Measurements from ENCODE around the gene DCTPP1.

DNA sequence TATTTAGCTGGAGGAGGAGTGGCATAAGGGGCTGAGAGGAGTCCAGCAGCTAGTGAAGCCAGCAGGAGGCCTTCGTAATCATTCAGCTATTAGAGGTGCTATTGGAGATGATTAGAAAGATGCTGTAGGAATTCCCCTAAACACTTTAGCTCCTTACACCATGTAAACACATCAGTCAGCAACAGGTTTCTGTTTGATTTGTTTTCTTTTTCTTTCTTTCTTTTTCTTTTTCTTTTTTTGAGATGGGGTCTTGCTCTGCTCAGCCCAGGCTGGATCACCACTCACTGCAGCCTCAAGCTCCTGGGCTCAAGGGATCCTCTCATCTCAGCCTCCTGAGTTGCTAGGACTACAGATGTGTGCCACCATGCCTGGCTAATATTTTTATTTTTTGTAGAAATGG is 26.5 kb upstream of the DCTPP1 start:
- TF ChIP-seq POLR2A (IDR thresholded peaks at IDR 0.05; ENCODE audit: low read depth, low read length), result no peak
- no peak for TF ChIP-seq CTCF (conservative IDR thresholded peaks at IDR 0.05; ENCODE audit: low read depth, low read length)
- no peak for TF ChIP-seq MAZ (IDR thresholded peaks at IDR 0.05; ENCODE audit: borderline replicate concordance, low read depth, low read length)
- TF ChIP-seq RAD21 (IDR thresholded peaks at IDR 0.05; ENCODE audit: low read length), result no peak
- TF ChIP-seq RCOR1 (IDR thresholded peaks at IDR 0.05; ENCODE audit: insufficient replicate concordance, low read length), result no peak
- no peak for TF ChIP-seq BHLHE40 (IDR thresholded peaks at IDR 0.05; ENCODE audit: low read depth, low read length)
- TF ChIP-seq CHD1 (IDR thresholded peaks at IDR 0.05; ENCODE audit: low read depth, low read length), result no peak
- TF ChIP-seq SMC3 (IDR thresholded peaks at IDR 0.05; ENCODE audit: low read depth, low read length), result no peak
- TF ChIP-seq, protein P1, sequence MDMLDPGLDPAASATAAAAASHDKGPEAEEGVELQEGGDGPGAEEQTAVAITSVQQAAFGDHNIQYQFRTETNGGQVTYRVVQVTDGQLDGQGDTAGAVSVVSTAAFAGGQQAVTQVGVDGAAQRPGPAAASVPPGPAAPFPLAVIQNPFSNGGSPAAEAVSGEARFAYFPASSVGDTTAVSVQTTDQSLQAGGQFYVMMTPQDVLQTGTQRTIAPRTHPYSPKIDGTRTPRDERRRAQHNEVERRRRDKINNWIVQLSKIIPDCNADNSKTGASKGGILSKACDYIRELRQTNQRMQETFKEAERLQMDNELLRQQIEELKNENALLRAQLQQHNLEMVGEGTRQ (IDR thresholded peaks at IDR 0.05; ENCODE audit: low read depth, low read length), result no peak
- no peak for TF ChIP-seq FOS (IDR thresholded peaks at IDR 0.05; ENCODE audit: low read depth, low read length)
- TF ChIP-seq NFE2L2 (IDR thresholded peaks at IDR 0.05; ENCODE audit: low read depth, low read length), result no peak
- no peak for TF ChIP-seq MAFK (IDR thresholded peaks at IDR 0.05; ENCODE audit: low read depth, low read length)
- no peak for TF ChIP-seq CEBPB (IDR thresholded peaks at IDR 0.05; ENCODE audit: low read depth, low read length)
- TF ChIP-seq RFX5 (IDR thresholded peaks at IDR 0.05; ENCODE audit: low read depth, low read length), result no peak
